GM12874 (cell line): ENCODE measurements around the gene GPRC5B.

Source experiments
- TF ChIP-seq, protein P1 (sequence below): IDR thresholded peaks from 2 replicates; pipeline ENCODE4 v1.5.1; 2011; ENCODE audit warnings: low read depth, mild to moderate bottlenecking, control low read depth, low read length, moderate library complexity; ENCODE audit not compliant: insufficient read depth

GPRC5B gene

DNA sequence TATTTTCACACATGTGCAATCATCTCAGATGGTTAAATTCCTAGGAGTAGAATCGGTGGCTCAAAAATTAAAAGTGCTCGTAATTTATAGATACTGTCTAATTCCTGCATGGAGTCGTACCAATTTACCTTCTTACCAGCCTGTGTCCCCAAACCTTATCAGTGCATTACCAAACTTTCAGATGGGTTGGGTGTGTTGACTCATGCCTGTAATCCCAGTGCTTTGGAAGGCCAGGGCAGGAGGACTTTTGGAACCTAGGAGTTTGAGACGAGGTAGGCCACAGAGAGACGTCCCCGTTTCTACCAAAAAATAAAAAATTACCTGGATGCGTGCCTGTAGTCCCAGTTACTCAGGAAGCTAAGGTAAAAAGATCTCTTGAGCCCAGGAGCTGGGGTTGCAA lies 34.5 kb upstream of the GPRC5B start:
- TF ChIP-seq, protein P1, sequence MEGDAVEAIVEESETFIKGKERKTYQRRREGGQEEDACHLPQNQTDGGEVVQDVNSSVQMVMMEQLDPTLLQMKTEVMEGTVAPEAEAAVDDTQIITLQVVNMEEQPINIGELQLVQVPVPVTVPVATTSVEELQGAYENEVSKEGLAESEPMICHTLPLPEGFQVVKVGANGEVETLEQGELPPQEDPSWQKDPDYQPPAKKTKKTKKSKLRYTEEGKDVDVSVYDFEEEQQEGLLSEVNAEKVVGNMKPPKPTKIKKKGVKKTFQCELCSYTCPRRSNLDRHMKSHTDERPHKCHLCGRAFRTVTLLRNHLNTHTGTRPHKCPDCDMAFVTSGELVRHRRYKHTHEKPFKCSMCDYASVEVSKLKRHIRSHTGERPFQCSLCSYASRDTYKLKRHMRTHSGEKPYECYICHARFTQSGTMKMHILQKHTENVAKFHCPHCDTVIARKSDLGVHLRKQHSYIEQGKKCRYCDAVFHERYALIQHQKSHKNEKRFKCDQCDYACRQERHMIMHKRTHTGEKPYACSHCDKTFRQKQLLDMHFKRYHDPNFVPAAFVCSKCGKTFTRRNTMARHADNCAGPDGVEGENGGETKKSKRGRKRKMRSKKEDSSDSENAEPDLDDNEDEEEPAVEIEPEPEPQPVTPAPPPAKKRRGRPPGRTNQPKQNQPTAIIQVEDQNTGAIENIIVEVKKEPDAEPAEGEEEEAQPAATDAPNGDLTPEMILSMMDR, result no peak

DNA sequence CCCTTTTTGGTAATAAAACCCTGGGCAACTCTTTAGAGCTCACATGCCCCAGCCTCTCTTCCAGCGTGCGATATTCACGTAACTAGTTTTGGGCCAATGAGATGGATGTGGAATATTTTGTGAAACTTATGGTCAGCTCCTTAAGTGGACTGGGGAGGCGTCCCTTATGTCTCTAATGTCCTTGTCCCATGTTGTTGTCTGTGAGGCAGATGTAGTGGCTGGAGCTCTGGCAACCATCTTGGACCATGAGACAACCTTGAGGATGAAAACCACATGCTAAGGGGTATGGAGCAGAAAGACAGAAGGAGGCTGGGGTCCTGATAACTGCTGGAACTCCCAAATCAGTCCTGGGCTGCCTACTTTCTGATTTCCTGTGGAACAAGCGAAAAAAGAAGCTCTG lies 31.4 kb upstream of the GPRC5B start:
- TF ChIP-seq, protein P1, result no peak

DNA sequence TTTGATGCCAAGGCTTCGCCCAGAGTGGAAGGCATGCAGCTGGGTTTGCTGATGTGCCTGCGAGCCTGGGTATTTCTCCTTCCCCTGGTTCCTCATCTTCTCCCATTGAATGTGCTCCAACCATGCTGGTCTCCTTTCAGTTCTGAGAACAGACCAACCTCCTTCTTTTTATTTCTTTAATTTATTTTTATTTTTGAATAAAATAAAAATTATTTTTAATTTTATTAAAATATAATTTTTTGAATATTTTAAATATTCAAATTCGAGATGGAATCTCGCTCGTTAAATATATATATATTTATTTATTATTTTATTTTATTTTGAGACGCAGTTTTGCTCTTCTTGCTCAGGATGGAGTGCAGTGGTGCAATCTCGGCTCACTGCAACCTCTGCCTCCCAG lies 30.2 kb upstream of the GPRC5B start:
- TF ChIP-seq, protein P1, result no peak

DNA sequence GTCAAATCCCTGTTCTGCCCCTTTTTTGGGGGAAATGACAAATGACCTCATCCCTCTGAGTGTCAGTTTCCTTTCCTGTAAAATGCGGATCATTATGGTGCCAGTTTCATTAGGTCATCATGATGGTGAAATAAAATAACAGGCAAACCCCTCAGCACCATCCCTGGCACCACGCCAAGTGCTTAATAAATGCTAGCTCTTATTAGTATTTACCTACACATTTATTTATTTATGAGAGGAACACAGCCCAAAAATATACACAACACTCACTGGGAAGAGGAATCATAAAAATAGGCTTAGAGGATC lies 28.6 kb upstream of the GPRC5B start:
- TF ChIP-seq, protein P1, result no peak

DNA sequence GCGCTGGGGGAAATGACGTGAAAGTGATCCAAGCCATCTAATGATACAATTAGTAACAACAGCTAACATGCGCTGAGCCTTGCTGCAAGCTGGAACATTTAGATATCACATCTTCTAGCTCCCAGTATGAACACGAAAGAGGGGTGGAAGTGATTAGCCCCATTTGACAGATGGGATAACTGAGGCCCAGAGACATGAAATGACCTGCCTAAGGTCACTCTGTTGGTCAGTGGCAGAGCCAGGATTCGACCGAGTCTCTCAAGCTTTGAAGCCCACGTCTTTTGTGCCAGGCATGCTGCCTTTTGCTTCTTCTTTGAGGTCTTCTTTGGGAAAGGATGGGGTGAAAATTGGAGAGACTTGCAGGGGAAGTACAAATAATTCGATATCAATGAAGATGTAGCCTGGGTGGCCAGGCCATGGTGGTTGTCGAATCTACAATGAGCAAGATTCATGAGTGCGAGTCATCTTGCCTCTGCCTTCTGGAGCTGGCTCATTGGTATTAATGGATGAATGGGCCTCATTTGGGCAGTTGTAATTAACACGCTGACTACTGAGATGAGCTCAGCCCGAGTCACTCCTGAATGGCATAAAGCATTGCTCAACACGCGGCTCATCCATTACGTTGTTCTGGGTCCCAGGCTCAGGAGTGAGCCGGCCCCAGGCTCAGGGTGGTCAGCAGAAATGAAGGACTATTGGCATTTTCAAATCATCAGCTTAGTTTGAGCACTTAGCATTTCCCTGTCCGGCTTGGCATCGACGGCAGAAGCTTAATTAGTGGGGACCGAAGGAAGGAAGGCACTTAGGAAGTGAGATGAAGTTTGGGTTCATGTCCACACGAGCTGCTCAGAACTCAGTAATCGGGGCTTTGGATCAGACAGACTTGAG lies 28.0 kb upstream of the GPRC5B start:
- TF ChIP-seq, protein P1, result no peak

DNA sequence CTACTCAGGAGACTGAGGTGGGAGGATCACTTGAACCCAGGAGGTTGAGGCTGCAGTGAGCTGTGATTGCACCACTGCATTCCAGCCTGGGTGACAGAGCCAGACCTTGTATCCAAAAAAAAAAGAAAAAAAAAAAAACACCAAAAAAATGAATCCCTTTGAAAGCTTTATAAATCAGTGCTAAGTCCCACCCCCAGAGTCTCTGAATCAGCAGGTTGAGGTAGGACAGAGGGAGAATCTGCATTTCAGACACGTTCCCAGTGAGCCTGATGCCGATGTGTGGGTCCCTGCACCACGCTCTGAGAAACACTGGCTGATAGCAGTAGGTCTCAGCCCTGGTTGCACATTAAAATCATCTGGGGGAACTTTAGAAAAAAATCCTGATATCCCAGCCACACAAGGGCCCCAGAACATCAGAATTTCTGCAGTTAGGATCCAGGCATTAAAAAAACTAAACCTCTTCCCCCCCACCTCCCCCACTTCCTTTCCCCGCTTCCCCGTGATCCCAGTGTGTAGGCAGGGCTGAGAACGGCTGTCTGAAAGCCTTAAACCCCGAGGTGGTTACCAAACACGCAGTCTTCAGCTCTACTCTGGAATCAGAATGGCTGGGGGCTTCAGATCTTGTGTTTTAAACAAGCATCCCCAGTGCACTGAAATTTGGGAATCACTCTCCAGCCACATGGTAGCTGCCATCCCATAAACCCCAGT lies 27.3 kb upstream of the GPRC5B start:
- TF ChIP-seq, protein P1, result no peak

DNA sequence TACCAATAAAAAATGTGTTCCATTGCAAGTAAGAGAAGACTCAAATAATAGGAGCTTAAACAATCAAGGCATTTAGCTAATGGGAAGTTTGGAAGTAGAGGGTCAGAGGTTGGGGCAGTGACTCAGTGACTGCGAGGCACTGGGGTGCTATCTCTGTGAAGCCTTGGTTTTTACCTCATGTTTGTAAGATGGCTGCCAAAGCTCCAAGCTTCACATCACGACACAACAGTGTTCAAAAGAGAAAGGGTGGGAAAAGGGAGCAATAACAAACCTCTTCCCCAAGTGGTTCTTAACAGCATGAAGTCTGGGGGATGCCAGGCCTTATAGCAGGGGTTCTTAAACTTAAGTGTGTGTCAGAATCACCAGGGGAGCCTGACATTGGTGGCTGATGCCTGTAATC lies 26.6 kb upstream of the GPRC5B start:
- TF ChIP-seq, protein P1, result no peak
